ENCODE results near the gene BRAF. TPM values are rescaled to one million over a fixed set of nuclear protein-coding genes. Genes with fewer than 3 reads are reported as not detected.
"Not testable (repeated sequence)": the region's sequence is repeated elsewhere in the genome, so short reads cannot be mapped to it uniquely, and the experiment has no call there.

BRAF gene
- total RNA-seq, 1 donor = 106 TPM

DNA sequence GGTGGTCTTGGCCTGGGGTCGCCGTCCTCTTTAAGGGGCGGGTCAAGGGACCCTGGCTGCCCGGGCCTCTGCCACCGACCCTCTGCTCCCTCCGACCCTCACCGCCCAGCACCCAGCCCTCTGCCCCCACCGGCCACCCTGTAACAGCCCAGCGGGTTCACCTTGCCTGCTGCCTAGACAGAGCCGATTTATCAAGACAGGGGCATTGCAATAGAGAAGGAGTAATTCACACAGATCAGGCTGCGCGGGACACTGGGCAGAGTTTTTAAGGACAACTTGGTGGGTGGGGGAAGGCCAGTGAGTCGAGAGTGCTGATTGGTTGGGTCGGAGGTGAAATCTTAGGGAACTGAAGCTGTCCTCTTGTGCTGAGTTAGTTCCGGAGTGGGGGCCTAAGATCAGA is 252.8 kb downstream of the BRAF start:
- Histone ChIP-seq H3K4me1 (ENCODE audit: insufficient read depth, low read length) (peaks cover 45% of the 10 kb centered on the region), H3K27me3 (ENCODE audit: insufficient read depth, low read length) (no peaks in the 10 kb centered on the region), H3K9me3 (ENCODE audit: low read depth, low read length) (no peaks in the 10 kb centered on the region), H3K4me3 (ENCODE audit: low read length) (no peak overlapping the region)

- Histone ChIP-seq H3K4me3 (ENCODE audit: low read length) (no peak overlapping the region), H3K9me3 (ENCODE audit: low read depth, low read length) (no peaks in the 10 kb centered on the region), H3K4me1 (ENCODE audit: insufficient read depth, low read length) (peaks cover 30% of the 10 kb centered on the region), H3K27me3 (ENCODE audit: insufficient read depth, low read length) (no peaks in the 10 kb centered on the region)
Measured at GRCh38 chr7:140670343-140670935, 254.3 kb downstream of the BRAF start.

GRCh38 chr7:140669862-140670261 is 254.9 kb downstream of the BRAF start:
- peaks cover 24% of the 10 kb centered on the region for H3K4me1 ChIP-seq (ENCODE audit: insufficient read depth, low read length)

DNA sequence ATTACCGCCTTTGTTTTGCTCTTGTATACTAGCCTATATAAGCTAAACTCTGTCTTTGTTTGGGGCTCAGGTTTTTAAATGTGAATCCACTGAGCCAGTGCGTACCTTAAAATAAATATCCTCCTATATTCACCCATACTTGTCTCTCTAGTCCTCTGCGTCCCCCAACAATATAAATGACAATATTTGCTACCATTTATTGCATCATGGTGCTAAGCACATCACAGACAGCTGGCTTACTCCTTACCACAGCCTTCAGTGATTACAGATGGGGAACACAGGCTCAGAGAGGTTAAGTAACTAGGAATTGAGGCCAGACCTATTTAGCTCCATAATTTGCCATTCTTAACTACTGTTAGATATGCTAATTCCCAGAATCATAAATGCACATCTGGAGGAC is 255.4 kb downstream of the BRAF start:
- Histone ChIP-seq H3K27me3 (ENCODE audit: insufficient read depth, low read length) (no peaks in the 10 kb centered on the region), H3K4me3 (ENCODE audit: low read length) (no peak overlapping the region), H3K9me3 (ENCODE audit: low read depth, low read length) (no peaks in the 10 kb centered on the region), H3K4me1 (ENCODE audit: insufficient read depth, low read length) (peaks cover 19% of the 10 kb centered on the region)

More at GRCh38 chr7:140669862-140670261, 254.9 kb downstream of the BRAF start:
- not testable (repeated sequence) for H3K27me3 ChIP-seq (ENCODE audit: insufficient read depth, low read length); H3K9me3 ChIP-seq (ENCODE audit: low read depth, low read length); H3K4me3 ChIP-seq (ENCODE audit: low read length)

Other genes starting within 250 kb of the BRAF start
- gene NDUFB2, start 228.2 kb downstream of the BRAF start, total RNA-seq = 48.9 TPM
- gene MRPS33, start 90.0 kb upstream of the BRAF start, total RNA-seq = 11.9 TPM
- gene TMEM178B, start 149.1 kb upstream of the BRAF start, total RNA-seq = 0.10 TPM

All from mononuclear cell (primary cell).